ENCODE results near the gene TBL1XR1. TPM values are rescaled to one million over a fixed set of nuclear protein-coding genes. Genes with fewer than 3 reads are reported as not detected.

Gene TBL1XR1
- total RNA-seq, 1 experiment from 2014 or later: 180 TPM

DNA sequence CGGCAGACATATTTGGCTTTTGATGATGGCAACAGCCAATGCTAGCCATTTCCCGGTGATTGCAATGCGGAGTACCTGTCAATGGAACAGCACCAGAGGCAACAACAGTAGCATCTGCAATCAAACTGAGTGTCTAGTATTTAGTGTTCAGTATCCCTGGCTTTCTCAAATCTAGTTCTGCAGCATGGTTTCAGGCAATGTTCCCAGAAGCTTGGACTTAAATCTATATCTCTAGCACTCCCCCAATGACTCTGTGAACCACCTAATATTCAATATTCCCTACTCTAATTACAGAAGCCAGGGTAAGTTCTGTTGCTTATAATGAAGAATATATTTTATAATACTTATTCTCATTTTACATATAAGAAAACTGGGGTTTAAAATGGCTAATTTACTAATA lies 48.2 kb downstream of the TBL1XR1 start:
- H3K27ac ChIP-seq (ENCODE audit: low read depth, low read length): no peak overlapping the region
- no peaks in the 10 kb centered on the region; the same call in 1 of the 2 replicates for H3K9me2 ChIP-seq (ENCODE audit: insufficient read depth)
- POLR2A ChIA-PET: no interaction called here
- H2AFZ ChIP-seq (ENCODE audit: low read depth, low read length, poor library complexity, severe bottlenecking): no peak overlapping the region
- no peak overlapping the region for H3K4me3 ChIP-seq (replicated peaks in 1 of 2; ENCODE audit: low read depth in 1 of 2, low read length in 2 of 2)
- CTCF ChIA-PET: no interaction called here
- H3K4me2 ChIP-seq (ENCODE audit: low read length): no peak overlapping the region
- no TSS peak for BruUV-seq (replicated peaks)
- no peaks in the 10 kb centered on the region for H3K36me3 ChIP-seq (ENCODE audit: control insufficient read depth in 1 of 2, insufficient read depth in 2 of 2, low read length in 2 of 2)
- intact Hi-C loops (cut with micrococcal nuclease): no loop called here
- peaks cover 100% of the 10 kb centered on the region for H3K79me2 ChIP-seq (ENCODE audit: insufficient read depth, low read length)
- peaks cover 29% of the 10 kb centered on the region; the same call in 1 of the 2 replicates for H4K20me1 ChIP-seq (ENCODE audit: insufficient read depth)
- no peaks in the 10 kb centered on the region for H3K27me3 ChIP-seq (ENCODE audit: insufficient read depth, low read length)
- RAD21 ChIA-PET (ENCODE audit: low non-redundant PET in 1 of 2, low total read pairs in 2 of 2, uncharacterized antibody in 2 of 2, unreplicated experiment in 2 of 2): no interaction called here
- ATAC-seq (no peak), DNase-seq (ENCODE audit: low read depth, low spot score) (no peak)
- H3K9me3 ChIP-seq (ENCODE audit: control insufficient read depth in 1 of 2, insufficient read depth in 1 of 2, low read depth in 1 of 2, low read length in 2 of 2): no peaks in the 10 kb centered on the region
- no peak overlapping the region for H3K9ac ChIP-seq (ENCODE audit: low read length)
- TF ChIP-seq, protein P1, sequence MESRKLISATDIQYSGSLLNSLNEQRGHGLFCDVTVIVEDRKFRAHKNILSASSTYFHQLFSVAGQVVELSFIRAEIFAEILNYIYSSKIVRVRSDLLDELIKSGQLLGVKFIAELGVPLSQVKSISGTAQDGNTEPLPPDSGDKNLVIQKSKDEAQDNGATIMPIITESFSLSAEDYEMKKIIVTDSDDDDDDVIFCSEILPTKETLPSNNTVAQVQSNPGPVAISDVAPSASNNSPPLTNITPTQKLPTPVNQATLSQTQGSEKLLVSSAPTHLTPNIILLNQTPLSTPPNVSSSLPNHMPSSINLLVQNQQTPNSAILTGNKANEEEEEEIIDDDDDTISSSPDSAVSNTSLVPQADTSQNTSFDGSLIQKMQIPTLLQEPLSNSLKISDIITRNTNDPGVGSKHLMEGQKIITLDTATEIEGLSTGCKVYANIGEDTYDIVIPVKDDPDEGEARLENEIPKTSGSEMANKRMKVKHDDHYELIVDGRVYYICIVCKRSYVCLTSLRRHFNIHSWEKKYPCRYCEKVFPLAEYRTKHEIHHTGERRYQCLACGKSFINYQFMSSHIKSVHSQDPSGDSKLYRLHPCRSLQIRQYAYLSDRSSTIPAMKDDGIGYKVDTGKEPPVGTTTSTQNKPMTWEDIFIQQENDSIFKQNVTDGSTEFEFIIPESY (IDR thresholded peaks at IDR 0.05; ENCODE audit: extremely low read depth, insufficient replicate concordance, low read length): no peak
- TF ChIP-seq SRF (IDR thresholded peaks at IDR 0.05; ENCODE audit: low read depth) (no peak), CBX3 (IDR thresholded peaks at IDR 0.05; ENCODE audit: low read depth) (no peak), ZFX (IDR thresholded peaks at IDR 0.05) (no peak), POLR2A (IDR thresholded peaks at IDR 0.05; ENCODE audit: borderline replicate concordance, extremely low read depth, insufficient read depth, insufficient read length) (no peak), EZH2 (IDR thresholded peaks at IDR 0.05) (no peak), FOSL1 (IDR thresholded peaks at IDR 0.05; ENCODE audit: low read depth) (no peak), ZNF274 (IDR thresholded peaks at IDR 0.05; ENCODE audit: low read depth, low read length) (no peak), TCF7L2 (IDR thresholded peaks at IDR 0.05; ENCODE audit: borderline replicate concordance, extremely low read depth, insufficient read depth, insufficient read length) (no peak), EGR1 (IDR thresholded peaks at IDR 0.05; ENCODE audit: low read depth) (no peak)
- TF ChIP-seq, protein P2, sequence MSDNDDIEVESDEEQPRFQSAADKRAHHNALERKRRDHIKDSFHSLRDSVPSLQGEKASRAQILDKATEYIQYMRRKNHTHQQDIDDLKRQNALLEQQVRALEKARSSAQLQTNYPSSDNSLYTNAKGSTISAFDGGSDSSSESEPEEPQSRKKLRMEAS (IDR thresholded peaks at IDR 0.05): no peak
- TF ChIP-seq, protein P3, sequence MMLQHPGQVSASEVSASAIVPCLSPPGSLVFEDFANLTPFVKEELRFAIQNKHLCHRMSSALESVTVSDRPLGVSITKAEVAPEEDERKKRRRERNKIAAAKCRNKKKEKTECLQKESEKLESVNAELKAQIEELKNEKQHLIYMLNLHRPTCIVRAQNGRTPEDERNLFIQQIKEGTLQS (IDR thresholded peaks at IDR 0.05): no peak
- H3K4me1 ChIP-seq (ENCODE audit: control insufficient read depth in 1 of 2, insufficient read depth in 2 of 2, low read length in 2 of 2): peaks cover 29 to 31% of the 10 kb centered on the region in 2 experiments

Measured in HCT116 (cell line).